ENCODE data around the gene EPB41L2. TPM values are rescaled to one million over a fixed set of nuclear protein-coding genes. Genes with fewer than 3 reads are reported as not detected.

The EPB41L2 gene
- total RNA-seq, 1 experiment from 2014 or later, result 199 TPM

GRCh38 chr6:130959951-130960350 is 103.1 kb downstream of the EPB41L2 start:
- H3K27me3 ChIP-seq (ENCODE audit: control insufficient read depth, insufficient read depth, low read length), result no peaks in the 10 kb centered on the region
- TF ChIP-seq TCF7L2 (IDR thresholded peaks at IDR 0.05; ENCODE audit: low read depth, low read length), result no peak
- TF ChIP-seq POLR2AphosphoS5 (IDR thresholded peaks at IDR 0.05; ENCODE audit: low read depth, low read length), result no peak
- TF ChIP-seq, protein P1, sequence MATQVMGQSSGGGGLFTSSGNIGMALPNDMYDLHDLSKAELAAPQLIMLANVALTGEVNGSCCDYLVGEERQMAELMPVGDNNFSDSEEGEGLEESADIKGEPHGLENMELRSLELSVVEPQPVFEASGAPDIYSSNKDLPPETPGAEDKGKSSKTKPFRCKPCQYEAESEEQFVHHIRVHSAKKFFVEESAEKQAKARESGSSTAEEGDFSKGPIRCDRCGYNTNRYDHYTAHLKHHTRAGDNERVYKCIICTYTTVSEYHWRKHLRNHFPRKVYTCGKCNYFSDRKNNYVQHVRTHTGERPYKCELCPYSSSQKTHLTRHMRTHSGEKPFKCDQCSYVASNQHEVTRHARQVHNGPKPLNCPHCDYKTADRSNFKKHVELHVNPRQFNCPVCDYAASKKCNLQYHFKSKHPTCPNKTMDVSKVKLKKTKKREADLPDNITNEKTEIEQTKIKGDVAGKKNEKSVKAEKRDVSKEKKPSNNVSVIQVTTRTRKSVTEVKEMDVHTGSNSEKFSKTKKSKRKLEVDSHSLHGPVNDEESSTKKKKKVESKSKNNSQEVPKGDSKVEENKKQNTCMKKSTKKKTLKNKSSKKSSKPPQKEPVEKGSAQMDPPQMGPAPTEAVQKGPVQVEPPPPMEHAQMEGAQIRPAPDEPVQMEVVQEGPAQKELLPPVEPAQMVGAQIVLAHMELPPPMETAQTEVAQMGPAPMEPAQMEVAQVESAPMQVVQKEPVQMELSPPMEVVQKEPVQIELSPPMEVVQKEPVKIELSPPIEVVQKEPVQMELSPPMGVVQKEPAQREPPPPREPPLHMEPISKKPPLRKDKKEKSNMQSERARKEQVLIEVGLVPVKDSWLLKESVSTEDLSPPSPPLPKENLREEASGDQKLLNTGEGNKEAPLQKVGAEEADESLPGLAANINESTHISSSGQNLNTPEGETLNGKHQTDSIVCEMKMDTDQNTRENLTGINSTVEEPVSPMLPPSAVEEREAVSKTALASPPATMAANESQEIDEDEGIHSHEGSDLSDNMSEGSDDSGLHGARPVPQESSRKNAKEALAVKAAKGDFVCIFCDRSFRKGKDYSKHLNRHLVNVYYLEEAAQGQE (IDR thresholded peaks at IDR 0.05; ENCODE audit: insufficient read depth in 1 of 2, low read depth in 2 of 2, low read length in 1 of 2), result no peak
- no peak for TF ChIP-seq CTCF (IDR thresholded peaks at IDR 0.05)
- TF ChIP-seq SIN3A (IDR thresholded peaks at IDR 0.05; ENCODE audit: borderline replicate concordance, insufficient read depth, low read depth, low read length), result no peak
- peaks cover 13% of the 10 kb centered on the region for H3K4me1 ChIP-seq (ENCODE audit: control insufficient read depth, insufficient read depth, low read length)
- H3K27ac ChIP-seq (ENCODE audit: low read length), result peak overlapping the region; percentile 7; the same call in 1 of the 2 replicates
- H3K4me3 ChIP-seq (ENCODE audit: low read depth in 2 of 2, low read length in 2 of 2), result no peak overlapping the region
- CTCF ChIA-PET, result no interaction called here
- no peaks in the 10 kb centered on the region for H3K9me3 ChIP-seq (ENCODE audit: control insufficient read depth, insufficient read depth, low read depth, low read length)
- POLR2A ChIA-PET, result no interaction called here
- in situ Hi-C loops (cut with HindIII; ENCODE audit: low pct_unique_long_range_greater_than_20kb, low sequenced_read_pairs) (no loop called here), intact Hi-C loops (cut with micrococcal nuclease; ENCODE audit: unreplicated experiment) (no loop called here)
- ATAC-seq (no peak), DNase-seq (ENCODE audit: low read depth, low spot score) (no peak)
- BruUV-seq (replicated peaks), result no TSS peak
- H3K36me3 ChIP-seq (ENCODE audit: control insufficient read depth, insufficient read depth, low read length), result no peaks in the 10 kb centered on the region

DNA sequence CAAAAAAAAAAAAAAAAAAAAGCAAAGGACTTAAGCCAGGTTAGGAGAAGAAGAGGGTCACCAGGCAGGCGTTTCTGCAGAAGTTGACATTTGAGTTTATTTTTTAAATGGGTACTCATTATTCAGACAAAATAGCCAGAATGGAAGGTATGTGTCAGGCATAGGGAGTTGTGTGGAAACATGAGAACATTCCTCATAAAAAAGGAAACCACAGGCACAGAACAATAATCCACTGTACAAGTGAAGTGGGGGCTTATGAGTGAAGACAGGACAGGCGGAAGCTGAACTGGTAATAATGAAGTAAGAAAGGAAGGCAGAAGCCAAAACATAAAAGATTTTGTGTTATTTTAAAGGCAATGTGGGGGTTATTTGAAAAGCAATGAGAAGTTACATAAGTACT is 104.6 kb downstream of the EPB41L2 start:
- ATAC-seq (no peak), DNase-seq (ENCODE audit: low read depth, low spot score) (no peak)
- BruUV-seq (replicated peaks), result no TSS peak
- Histone ChIP-seq H3K4me1 (ENCODE audit: control insufficient read depth, insufficient read depth, low read length) (peaks cover 13% of the 10 kb centered on the region; the same call in 1 of the 2 replicates), H3K4me3 (ENCODE audit: low read depth in 2 of 2, low read length in 2 of 2) (no peak overlapping the region), H3K27ac (ENCODE audit: low read length) (no peak overlapping the region), H3K27me3 (ENCODE audit: control insufficient read depth, insufficient read depth, low read length) (no peaks in the 10 kb centered on the region), H3K36me3 (ENCODE audit: control insufficient read depth, insufficient read depth, low read length) (no peaks in the 10 kb centered on the region), H3K9me3 (ENCODE audit: control insufficient read depth, insufficient read depth, low read depth, low read length) (no peaks in the 10 kb centered on the region)
- in situ Hi-C loops (cut with HindIII; ENCODE audit: low pct_unique_long_range_greater_than_20kb, low sequenced_read_pairs) (no loop called here), intact Hi-C loops (cut with micrococcal nuclease; ENCODE audit: unreplicated experiment) (no loop called here)
- TF ChIP-seq POLR2AphosphoS5 (IDR thresholded peaks at IDR 0.05; ENCODE audit: low read depth, low read length) (no peak), CTCF (IDR thresholded peaks at IDR 0.05) (no peak), TCF7L2 (IDR thresholded peaks at IDR 0.05; ENCODE audit: low read depth, low read length) (no peak), SIN3A (IDR thresholded peaks at IDR 0.05; ENCODE audit: borderline replicate concordance, insufficient read depth, low read depth, low read length) (no peak)
- TF ChIP-seq, protein P1 (IDR thresholded peaks at IDR 0.05; ENCODE audit: insufficient read depth in 1 of 2, low read depth in 2 of 2, low read length in 1 of 2), result no peak
- ChIA-PET CTCF (no interaction called here), POLR2A (no interaction called here)
